GM12865 (cell line): ENCODE results near the gene TCEA3.

ENCODE experiments used
- DNase-seq: peaks from one replicate; pipeline ENCODE4 v3.0.0; 2010; ENCODE audit warnings: low read depth
- H3K4me3 ChIP-seq: 2 replicates; pipeline ENCODE4 v1.5.1; 2011; ENCODE audit warnings: mild to moderate bottlenecking, low read depth, low read length, control low read depth
- TF ChIP-seq, protein P1 (sequence below): IDR thresholded peaks from 2 replicates; pipeline ENCODE4 v1.5.1; 2011; ENCODE audit warnings: low read length, control low read depth, low read depth, inconsistent platforms; ENCODE audit not compliant: insufficient read depth; ENCODE audit errors: missing control alignments

TCEA3 gene

DNA sequence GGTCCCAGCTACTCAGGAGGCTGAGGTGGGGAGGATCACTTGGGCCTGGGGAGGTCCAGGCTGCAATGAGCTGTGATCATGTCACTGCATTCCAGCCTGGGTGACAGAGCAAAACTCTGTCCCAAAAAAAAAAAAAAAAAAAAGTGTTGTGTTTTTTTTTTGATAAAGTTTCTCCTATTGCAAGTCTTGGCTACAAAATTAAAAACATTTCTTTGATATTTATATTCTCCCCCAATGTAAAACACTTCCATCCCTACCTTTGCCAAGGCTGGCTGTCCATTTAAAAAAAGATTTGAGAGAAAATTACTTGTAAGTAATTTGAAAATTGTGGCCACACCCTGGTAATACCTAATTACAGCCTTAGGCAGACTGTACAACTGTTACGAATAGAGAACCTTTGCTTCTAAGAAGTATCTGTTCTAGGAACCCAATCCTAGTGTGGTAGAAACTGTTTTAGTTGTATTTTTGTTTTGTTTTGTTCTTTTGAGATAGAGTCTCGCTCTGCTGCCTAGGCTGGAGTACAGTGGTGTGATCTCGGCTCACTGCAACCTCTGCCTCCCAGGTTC, 66.2 kb downstream of the TCEA3 start:
- no peak overlapping the region for H3K4me3 ChIP-seq
- no peak for DNase-seq
- TF ChIP-seq, protein P1, sequence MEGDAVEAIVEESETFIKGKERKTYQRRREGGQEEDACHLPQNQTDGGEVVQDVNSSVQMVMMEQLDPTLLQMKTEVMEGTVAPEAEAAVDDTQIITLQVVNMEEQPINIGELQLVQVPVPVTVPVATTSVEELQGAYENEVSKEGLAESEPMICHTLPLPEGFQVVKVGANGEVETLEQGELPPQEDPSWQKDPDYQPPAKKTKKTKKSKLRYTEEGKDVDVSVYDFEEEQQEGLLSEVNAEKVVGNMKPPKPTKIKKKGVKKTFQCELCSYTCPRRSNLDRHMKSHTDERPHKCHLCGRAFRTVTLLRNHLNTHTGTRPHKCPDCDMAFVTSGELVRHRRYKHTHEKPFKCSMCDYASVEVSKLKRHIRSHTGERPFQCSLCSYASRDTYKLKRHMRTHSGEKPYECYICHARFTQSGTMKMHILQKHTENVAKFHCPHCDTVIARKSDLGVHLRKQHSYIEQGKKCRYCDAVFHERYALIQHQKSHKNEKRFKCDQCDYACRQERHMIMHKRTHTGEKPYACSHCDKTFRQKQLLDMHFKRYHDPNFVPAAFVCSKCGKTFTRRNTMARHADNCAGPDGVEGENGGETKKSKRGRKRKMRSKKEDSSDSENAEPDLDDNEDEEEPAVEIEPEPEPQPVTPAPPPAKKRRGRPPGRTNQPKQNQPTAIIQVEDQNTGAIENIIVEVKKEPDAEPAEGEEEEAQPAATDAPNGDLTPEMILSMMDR, result no peak

DNA sequence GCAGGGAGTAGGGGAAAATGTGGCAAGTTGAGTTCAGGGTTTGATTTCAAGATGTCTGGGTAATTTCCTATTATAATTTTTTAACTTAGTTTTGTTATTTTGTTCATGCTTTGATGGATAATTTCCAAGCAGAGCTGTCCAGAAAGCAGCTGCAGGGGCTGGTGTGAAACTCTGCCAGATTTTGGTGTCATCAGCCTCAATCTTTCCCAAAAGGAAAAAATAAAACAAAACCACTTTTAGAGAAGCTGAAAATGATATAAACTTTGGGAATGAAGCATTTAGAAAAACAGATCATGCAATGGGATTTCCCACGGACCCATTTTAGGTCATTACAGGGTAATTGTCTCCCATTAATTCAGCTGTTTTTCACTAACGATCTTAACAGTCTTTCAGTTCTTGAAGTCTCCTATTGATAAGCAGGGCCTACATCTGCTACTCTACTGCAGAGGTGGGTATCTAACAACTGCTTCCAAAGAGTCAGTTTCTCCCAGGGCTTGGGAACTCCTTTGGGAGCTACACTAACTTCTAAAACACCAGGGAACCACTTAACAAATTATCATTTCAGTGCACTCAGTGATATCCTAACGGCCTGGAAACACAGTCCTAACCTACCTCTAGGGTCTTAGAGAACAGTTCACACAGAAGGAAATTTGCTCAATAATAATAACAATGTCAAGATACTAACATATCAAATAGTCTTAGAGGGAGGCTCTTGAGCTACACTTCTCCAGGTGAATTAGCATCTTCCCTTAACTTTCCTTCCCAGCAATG, 67.2 kb downstream of the TCEA3 start:
- no peak for DNase-seq
- H3K4me3 ChIP-seq, result no peak overlapping the region
- TF ChIP-seq, protein P1, result no peak

DNA sequence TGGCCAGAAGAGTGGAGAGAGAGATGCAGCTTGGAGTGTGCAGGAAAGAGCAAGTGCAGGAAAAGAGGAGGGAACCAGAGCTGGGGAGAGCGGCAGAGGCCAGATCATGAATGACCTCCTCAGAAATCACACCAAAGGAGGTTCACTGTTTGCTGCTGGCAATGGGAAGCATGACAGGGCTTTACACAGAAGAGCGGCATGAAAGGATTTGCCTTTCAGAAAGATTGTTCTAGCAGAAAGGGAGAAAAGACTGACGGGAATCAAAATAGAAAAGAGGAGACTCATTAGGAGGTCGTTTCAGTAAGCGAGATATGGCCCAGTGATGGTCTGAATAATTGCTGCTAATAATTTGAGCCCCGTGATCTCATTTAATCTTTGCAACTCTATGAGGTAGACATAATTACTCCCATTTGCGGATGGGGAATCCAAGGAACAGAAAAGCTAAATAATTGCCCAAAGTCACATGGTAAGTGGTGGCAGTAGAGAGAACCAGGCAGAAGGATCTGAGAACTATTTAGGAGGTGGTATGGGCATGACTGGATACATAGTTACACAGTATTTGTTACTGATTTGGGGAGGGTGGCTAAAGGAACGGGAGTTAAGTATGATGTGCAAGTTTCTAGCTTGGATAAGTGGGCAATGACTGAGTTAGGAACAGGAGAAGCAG, 67.9 kb downstream of the TCEA3 start:
- H3K4me3 ChIP-seq, result no peak overlapping the region
- TF ChIP-seq, protein P1, result no peak
- no peak for DNase-seq

DNA sequence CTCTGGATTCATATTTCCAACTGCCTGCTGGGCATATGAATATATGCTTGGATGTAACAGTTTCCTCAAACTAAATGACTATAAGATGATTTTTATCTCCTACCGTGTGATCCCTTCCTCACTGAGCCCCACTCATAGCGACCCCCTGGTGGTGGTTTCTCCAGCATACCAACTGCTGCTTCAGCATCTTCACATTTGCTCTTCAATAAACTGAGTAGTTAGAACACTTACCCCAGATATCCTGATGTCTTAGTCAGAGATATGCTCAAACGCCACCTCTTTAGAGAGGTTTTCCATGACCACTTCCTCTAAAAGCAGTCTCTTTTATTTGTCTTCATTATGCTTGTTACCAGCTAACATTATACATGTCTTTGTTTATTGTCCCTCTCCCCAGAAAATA, 70.3 kb downstream of the TCEA3 start:
- TF ChIP-seq, protein P1, result no peak
- no peak overlapping the region for H3K4me3 ChIP-seq
- DNase-seq, result no peak

DNA sequence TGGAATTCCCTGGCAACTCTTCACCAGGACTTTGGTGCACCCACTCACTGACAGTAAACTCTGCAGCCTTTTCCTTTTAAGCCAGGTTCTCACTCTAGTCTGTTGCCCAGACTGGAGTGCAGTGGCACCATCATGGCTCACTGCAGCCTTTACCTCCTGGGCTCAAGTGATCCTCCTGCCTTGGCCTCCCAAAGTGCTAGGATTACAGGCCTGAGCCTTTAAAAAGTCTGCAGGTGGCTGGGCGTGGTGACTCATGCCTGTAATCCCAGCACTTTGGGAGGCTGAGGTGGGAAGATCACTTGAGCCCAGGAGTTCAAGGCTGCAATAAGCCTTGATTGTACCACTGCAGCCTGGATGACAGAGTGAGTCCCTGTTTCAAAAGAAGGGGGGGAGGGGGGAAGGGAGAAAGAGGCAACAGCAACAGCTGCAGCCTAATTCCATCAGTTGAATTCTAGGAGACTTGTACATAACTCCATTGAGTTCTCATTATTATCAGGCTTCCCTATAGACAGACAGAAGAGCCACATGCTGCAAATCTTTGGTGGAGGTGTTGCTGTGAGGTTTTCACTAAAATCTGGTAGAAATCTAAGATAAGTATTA, 72.4 kb downstream of the TCEA3 start:
- DNase-seq, result no peak
- TF ChIP-seq, protein P1, result no peak

DNA sequence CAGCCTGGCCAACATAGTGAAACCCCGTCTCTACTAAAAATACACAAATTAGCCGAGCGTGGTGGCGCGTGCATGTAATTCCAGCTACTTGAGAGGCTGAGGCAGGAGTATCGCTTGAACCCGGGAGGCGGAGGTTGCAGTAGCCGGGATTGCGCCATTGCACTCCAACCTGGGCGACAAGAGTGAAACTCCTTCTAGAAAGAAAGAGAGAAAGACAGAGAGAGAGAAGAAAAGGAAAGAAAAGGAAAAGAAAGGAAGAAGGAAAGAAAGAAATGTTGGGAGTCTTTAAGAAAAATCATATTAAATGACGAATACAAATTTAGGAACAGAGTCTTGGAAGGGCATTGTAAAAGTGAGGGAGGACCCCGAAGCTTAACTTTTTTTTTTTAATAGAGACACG, 78.6 kb downstream of the TCEA3 start:
- TF ChIP-seq, protein P1, result no peak
- no peak overlapping the region for H3K4me3 ChIP-seq
- no peak for DNase-seq

More for the DNA sequence above, 72.4 kb downstream of the TCEA3 start:
- H3K4me3 ChIP-seq, result no peak overlapping the region
